Stimulated activated CD4-positive, alpha-beta T cell treated with anti-CD3 and anti-CD28 coated beads, Interleukin-1b, Interleukin-23, amount 100 ng/mL, for 24 hours (primary cell): Measurements from ENCODE around the gene DCAF4.
"Not testable (repeated sequence)": the region's sequence is repeated elsewhere in the genome, so short reads cannot be mapped to it uniquely, and the experiment has no call there.

Experiments
- DNase-seq, 4 experiments: peaks; one replicate each; pipeline ENCODE4 v3.0.0-alpha.2; 2020; ENCODE audit warnings: low read depth in 4 of 4, low spot score in 1 of 4

Gene DCAF4

DNA sequence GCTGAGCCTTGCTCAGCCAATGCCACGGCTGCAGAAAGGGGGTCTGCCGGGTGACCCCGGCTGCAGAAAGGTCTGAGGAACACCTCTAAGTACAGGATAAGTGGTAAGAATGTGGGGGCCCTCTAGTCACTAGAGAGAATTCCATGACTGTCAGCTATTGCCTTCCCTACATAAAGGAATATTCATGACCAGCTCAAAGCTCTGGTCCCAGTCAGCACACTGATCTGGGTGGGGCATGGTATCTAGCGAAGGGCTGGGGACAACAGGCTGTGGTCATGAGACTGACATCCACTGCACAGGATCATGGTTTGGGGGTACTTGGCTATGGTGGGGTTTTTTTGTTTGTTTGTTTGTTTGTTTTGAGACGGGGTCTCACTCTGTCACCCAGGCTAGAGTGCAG lies 42.1 kb downstream of the DCAF4 start:
- DNase-seq, result no peak

DNA sequence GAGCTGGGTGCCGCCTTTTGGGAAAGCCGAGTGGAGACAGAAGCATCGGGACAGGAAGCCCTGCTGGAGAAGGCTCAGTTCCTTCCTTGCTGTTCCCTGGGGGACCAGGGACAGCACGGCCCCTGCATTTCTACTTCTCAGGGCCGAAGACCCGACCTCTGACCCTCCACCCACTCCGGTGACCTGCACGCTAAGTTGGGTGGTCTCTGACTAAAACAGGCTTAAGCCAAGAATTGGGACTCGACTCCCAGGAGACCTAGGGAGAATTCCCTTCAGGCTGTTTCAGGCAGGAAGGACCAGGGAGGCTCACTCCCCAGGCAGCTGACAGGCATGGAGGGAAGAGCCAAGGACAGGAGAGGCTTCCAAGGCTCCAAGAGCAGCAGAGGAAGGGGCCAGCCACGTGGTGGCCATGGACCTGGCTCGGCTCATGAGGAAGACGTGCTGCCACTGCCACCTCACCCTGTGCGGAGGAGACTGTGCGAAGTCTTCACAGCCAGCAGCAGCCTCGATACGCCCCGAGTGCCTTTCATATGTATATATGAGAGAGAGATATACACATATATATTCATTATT lies 43.9 kb downstream of the DCAF4 start:
- no peak for DNase-seq

DNA sequence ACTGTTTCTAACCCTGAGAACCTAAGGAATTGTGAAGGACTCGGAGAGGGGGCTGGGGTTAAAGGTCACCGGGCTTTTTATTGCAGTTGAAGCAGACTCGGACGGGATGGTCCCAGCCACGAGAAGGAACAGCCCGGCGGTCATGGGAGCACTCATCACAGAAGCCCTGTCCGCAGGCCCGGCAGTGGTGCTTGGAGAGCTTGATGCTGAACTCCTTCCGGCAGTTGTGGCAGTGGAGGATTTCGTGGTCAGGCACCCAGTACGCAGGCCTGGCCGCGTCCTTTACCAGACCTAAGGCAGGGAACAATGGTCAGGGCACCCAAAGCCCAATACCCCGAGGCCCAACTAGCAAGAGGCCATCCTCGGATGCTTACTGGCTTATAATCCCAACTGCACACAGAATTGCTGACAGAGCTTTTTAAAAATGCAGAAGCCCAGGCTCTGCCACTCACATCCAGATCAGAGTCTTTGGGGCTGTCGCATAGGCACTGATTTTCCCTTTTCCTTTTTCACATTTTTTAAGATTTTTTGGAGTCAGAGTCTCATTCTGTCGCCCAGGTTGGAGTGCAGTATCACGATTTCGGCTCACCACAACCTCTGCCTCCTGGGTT lies 44.7 kb downstream of the DCAF4 start:
- no peak for DNase-seq

- DNase-seq, result no peak
These were observed 48.4 kb downstream of the DCAF4 start for GRCh38 chr14:72974661-72975060.

GRCh38 chr14:72975770-72976169 lies 49.5 kb downstream of the DCAF4 start:
- DNase-seq, result no peak

- DNase-seq, result no peak
These were observed 52.6 kb downstream of the DCAF4 start for GRCh38 chr14:72978856-72979255.

DNA sequence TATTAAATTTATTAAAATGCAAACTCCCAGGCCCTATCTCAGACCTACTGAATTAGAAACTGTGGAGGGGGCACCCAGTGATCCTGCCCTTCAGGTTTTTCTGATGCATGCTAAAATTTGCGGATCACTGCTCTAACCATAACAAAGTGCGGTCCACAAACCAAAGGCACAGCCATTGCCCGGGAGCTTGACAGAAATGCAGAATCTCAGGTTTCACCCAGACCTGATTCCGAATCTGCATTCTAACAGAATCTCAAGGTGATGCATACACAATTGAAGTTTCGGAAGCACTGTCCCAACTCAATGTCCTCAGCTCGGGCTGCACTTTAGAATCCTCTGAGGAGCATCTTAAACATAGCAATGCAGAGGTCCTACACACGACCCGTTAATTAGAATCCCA lies 54.6 kb downstream of the DCAF4 start:
- DNase-seq, result no peak

DNA sequence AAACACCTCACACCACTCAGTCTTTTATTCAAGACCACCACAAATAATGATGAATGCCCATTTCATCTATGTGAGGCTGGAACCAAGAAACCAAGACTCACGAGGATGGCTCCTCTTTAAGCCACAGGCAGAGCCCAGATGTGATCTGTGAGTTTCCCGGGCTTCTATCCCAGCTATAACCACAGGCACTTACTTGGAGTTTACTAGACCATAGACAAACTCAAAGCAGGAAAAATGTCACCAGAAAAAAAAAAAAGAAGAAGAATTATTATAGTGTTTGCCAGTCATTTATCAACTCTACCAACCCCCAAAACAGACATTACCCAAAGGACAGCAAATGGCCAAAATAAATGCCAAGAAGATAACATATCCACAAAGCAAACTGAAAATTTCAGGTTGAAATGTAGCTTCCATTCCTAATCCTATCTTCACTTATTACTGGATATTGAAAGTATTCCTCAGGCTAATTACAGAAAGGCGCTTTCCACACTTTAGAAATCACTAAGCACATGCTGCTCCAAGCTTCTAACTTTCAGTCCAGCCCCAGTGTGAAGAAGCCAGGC lies 56.0 kb downstream of the DCAF4 start:
- DNase-seq, result no peak

DNA sequence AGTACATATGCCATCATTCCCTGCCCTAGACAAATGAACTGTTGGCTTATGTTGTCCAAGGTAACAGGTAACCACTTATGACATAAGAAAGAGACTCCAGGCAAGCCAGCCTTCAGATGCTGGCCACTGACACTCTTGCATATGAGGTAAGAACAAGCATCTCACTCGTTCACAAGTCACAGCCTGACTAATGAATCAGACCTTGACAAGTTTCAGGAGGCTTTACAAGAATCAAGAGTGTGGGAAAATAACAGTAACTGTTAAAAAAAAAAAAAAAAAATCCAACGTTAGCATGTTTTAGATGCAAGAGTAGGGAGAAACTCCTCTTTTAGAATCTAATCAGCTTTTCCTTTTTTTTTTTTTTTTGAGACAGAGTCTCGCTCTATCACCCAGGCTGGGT lies 60.0 kb downstream of the DCAF4 start:
- no peak for DNase-seq

DNA sequence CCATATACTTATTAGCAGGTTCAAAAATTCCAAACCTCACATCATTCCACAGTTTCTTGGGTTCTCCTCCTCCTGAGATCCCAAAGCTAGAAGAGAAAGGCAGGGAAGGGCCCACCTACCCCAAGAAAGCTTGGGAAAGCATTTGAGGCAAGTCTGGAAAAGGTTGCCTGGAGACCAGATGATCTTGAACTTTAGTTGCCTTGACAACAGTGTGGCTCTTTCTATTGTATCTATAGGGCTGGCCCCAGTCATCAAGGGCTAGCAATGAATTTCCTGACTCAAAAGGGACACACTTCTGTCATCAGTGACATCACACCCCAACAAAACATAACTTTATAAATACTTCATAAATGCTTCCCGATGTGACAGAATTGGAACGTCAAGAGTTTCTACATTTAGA lies 60.6 kb downstream of the DCAF4 start:
- no peak for DNase-seq

DNA sequence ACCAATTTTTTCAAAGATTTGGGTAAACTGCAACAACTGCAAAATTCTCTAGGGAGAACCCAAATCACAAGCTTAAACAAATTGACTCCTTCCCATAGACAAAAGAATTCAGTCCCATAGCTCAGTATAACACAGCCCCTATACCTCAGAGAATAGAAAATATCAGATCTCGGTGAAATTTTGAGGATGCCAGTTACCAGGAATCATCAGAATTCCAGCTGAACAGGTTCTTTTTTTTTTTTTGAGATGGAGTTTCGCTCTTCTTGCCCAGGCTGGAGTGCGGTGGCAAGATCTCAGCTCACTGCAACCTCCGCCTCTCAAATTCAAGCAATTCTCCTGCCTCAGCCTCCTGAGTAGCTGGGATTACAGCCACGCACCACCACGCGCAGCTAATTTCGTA lies 63.9 kb downstream of the DCAF4 start:
- DNase-seq, result no peak

GRCh38 chr14:72996916-72997315 lies 70.7 kb downstream of the DCAF4 start:
- DNase-seq, result no peak

- no peak for DNase-seq
These were observed 72.1 kb downstream of the DCAF4 start for GRCh38 chr14:72998252-72998903.

GRCh38 chr14:72999316-72999715 lies 73.1 kb downstream of the DCAF4 start:
- no peak for DNase-seq

DNA sequence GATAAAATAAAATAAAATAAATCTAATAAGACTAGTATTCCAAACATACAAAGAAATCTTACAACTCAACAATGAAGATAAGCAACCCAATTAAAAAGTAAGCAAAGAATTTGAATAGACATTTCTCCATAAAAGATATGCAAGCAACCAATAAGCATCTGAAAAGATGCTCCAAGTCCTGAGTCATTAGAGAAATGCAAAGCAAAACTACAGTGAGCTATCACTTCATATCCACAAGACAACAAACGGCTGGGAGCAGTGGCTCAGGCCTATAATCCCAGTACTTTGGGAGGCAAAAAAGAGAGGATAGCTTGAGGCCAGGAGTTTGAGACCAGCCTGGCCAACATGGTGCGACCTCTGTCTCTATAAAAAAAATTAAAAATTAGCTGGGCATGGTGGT lies 73.8 kb downstream of the DCAF4 start:
- no peak for DNase-seq

DNA sequence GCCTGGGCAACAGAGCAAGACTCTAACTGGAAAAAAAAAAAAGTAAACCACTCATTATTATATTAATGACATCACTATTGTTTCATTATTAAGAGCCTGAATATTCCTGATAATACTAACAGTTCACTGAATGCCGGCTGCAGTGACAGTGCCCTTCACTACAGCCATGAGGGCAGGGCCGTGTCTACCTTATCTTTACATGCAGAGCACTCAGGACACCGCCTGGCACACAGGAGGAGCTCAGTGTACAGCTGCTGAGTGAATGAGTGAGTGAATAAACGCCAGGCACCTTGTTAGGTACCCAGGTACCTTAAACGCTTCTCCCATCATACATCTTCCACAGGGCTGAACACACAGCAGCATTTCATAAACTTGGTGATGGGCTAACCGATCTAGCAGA lies 77.4 kb downstream of the DCAF4 start:
- no peak for DNase-seq

GRCh38 chr14:73004641-73005040 lies 78.4 kb downstream of the DCAF4 start:
- not testable (repeated sequence) for DNase-seq

GRCh38 chr14:73007835-73008234 lies 81.6 kb downstream of the DCAF4 start:
- no peak for DNase-seq

DNA sequence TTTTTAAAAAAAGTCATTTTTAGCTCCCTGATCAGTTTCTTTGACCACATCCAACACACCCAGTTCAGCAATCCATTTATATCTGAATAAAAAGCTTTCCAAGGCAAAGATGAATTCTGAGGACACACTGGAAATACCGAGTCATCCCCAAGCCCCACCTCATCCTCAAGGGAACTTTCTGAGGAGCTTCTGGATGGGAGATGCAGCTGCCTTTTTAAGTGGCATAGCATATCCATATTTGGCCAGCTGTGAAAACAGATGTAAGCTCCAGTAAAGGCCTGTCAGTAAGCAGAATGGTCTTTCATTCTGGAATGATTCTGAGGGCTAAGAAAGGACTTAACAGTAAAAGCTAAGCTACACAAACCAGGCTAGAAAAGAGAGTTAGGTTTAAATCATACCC lies 82.2 kb downstream of the DCAF4 start:
- no peak for DNase-seq
